ENCODE measurements around the gene KRTAP10-2. TPM values are rescaled to one million over a fixed set of nuclear protein-coding genes. Genes with fewer than 3 reads are reported as not detected.

The KRTAP10-2 gene
- total RNA-seq, 1 donor from 2014 or later: not detected

- DNase-seq (ENCODE audit: low read depth): no peak
Observed at GRCh38 chr21:44526096-44526997, 25.0 kb downstream of the KRTAP10-2 start.

GRCh38 chr21:44525391-44526095 lies 25.8 kb downstream of the KRTAP10-2 start:
- no peak for DNase-seq (ENCODE audit: low read depth)

- no peak for DNase-seq (ENCODE audit: low read depth)
Observed at GRCh38 chr21:44524414-44525371, 26.6 kb downstream of the KRTAP10-2 start.

GRCh38 chr21:44523567-44524413 lies 27.5 kb downstream of the KRTAP10-2 start:
- DNase-seq (ENCODE audit: low read depth): no peak

GRCh38 chr21:44522753-44523204 lies 28.5 kb downstream of the KRTAP10-2 start:
- DNase-seq (ENCODE audit: low read depth): no peak

GRCh38 chr21:44521928-44522752 lies 29.2 kb downstream of the KRTAP10-2 start:
- no peak for DNase-seq (ENCODE audit: low read depth)

- DNase-seq (ENCODE audit: low read depth): no peak
Observed at GRCh38 chr21:44521301-44521927, 29.9 kb downstream of the KRTAP10-2 start.

- no peak for DNase-seq (ENCODE audit: low read depth)
Observed at GRCh38 chr21:44520326-44521300, 30.7 kb downstream of the KRTAP10-2 start.

GRCh38 chr21:44519346-44520325 lies 31.7 kb downstream of the KRTAP10-2 start:
- no peak for DNase-seq (ENCODE audit: low read depth)

- no peak for DNase-seq (ENCODE audit: low read depth)
Observed at GRCh38 chr21:44518686-44519085, 32.6 kb downstream of the KRTAP10-2 start.

GRCh38 chr21:44517175-44517899 lies 34.0 kb downstream of the KRTAP10-2 start:
- no peak for DNase-seq (ENCODE audit: low read depth)

- no peak for DNase-seq (ENCODE audit: low read depth)
Observed at GRCh38 chr21:44516828-44517174, 34.5 kb downstream of the KRTAP10-2 start.

- DNase-seq (ENCODE audit: low read depth): no peak
Observed at GRCh38 chr21:44516342-44516741, 35.0 kb downstream of the KRTAP10-2 start.

GRCh38 chr21:44515359-44516165 lies 35.7 kb downstream of the KRTAP10-2 start:
- no peak for DNase-seq (ENCODE audit: low read depth)

GRCh38 chr21:44514746-44515358 lies 36.5 kb downstream of the KRTAP10-2 start:
- DNase-seq (ENCODE audit: low read depth): no peak

All from renal cortical epithelial cell (primary cell).